HCT116 (cell line): ENCODE data around the gene SPHK1.

Experiments used
- CEBPB ChIP-seq: IDR thresholded peaks from 2 replicates; pipeline ENCODE4 v1.6.1; 2012; ENCODE audit warnings: low read depth
- EGR1 ChIP-seq: IDR thresholded peaks from 2 replicates; pipeline ENCODE4 v1.6.1; 2012; ENCODE audit warnings: low read depth
- EZH2 ChIP-seq: fragments of 200-600 bp; sonication (generic); IDR thresholded peaks from 2 replicates; pipeline ENCODE4 v1.6.1; 2017; ENCODE audit warnings: antibody characterized with exemption, mixed run types
- REST ChIP-seq: IDR thresholded peaks from 2 replicates; pipeline ENCODE4 v1.6.1; 2012; ENCODE audit warnings: low read depth
- SIN3A ChIP-seq: IDR thresholded peaks from 2 replicates; pipeline ENCODE4 v1.6.1; 2012; ENCODE audit warnings: low read depth
- SP1 ChIP-seq: IDR thresholded peaks from 2 replicates; pipeline ENCODE4 v1.6.1; 2012; ENCODE audit warnings: low read depth
- ZFX ChIP-seq: fragments of 450-650 bp; IDR thresholded peaks from 2 replicates; pipeline ENCODE4 v1.6.1; 2017
- TF ChIP-seq, protein P1 (sequence below), 3 experiments: fragments of 200-600 bp in 1 of 3; sonication (generic) in 1 of 3; IDR thresholded peaks in 2 of 3; conservative IDR thresholded peaks in 1 of 3; 2 replicates each; pipeline ENCODE4 v1.5.1; 2012 to 2017; ENCODE audit warnings: low read depth in 2 of 3, low read length in 2 of 3, antibody characterized with exemption in 1 of 3, borderline replicate concordance in 1 of 3, control low read depth in 1 of 3, mild to moderate bottlenecking in 1 of 3, mixed read lengths in 1 of 3, mixed run types in 1 of 3, moderate library complexity in 1 of 3; ENCODE audit not compliant: insufficient read depth in 1 of 3

GRCh38 chr17:76369804-76370203 lies 14.6 kb upstream of the SPHK1 start:
- TF ChIP-seq REST (no peak), SIN3A (no peak), SP1 (no peak), CEBPB (no peak), EZH2 (no peak), EGR1 (no peak), ZFX (no peak)
- TF ChIP-seq, protein P1, sequence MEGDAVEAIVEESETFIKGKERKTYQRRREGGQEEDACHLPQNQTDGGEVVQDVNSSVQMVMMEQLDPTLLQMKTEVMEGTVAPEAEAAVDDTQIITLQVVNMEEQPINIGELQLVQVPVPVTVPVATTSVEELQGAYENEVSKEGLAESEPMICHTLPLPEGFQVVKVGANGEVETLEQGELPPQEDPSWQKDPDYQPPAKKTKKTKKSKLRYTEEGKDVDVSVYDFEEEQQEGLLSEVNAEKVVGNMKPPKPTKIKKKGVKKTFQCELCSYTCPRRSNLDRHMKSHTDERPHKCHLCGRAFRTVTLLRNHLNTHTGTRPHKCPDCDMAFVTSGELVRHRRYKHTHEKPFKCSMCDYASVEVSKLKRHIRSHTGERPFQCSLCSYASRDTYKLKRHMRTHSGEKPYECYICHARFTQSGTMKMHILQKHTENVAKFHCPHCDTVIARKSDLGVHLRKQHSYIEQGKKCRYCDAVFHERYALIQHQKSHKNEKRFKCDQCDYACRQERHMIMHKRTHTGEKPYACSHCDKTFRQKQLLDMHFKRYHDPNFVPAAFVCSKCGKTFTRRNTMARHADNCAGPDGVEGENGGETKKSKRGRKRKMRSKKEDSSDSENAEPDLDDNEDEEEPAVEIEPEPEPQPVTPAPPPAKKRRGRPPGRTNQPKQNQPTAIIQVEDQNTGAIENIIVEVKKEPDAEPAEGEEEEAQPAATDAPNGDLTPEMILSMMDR (IDR thresholded peaks at IDR 0.05 in 2 of 3, conservative IDR thresholded peaks at IDR 0.05 in 1 of 3; ENCODE audit: borderline replicate concordance in 1 of 3, insufficient read depth in 1 of 3, low read depth in 2 of 3, low read length in 2 of 3), result no peak
